GM18873 (cell line): Measurements from ENCODE around the gene KCNJ12.

Experiments
- ATAC-seq: cut with Tn5 transposase; IDR thresholded peaks from one replicate; pipeline ENCODE4 v1.9.1; 2021; ENCODE audit warnings: mild to moderate bottlenecking, moderate library complexity, moderate number of reproducible peaks; ENCODE audit not compliant: unreplicated experiment, low FRiP score

The KCNJ12 gene

DNA sequence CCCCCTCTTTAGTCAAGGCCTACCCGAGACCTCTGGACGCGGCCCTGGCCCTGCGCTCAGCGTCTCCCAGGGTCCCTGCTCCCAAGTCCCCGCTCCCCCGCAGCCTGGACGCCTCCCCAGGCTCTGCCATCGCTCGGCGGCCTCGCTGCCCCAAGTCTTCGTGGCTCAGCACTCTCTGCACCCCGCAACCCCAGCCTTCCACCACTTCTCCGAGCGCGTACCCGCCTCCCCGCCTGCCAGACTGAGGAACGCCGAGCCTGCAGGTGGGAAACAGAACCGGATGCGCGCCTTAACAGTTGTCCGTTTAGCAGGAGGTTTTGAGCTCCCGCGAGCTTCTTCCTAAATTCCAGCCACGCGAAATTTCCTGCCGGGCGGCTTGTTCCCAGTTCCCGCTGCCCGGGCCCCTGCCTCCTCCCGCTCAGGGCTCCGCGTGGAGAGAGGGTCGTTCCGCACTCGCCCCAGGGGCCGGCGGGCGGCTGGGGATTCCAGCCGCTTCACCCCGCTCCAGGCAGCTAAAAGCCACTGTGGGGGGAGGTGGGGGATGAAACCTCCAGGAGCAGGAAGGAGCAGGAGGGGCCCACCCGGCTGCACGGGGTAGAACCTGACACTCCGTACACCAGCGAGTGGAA is 87.7 kb downstream of the KCNJ12 start:
- no peak for ATAC-seq

DNA sequence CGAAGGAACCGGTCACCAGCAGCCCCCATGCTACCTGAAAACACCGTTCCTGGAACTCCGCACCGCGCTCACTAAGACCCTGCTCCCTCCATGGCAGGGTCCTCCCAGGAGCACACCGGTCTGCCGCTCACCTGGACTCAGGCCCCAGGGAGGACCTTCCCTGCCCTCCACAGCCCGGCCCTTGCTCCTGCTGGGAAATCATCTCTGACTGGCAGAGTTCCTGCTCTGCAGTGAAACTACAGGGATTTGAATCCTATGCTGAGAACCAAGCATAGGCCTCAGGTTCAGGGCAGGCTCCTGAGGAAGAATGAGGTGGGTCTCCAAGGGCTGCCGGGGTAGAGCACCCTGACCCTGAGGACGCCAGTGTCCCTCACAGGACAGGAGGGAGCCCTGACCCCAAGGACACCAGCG is 88.5 kb downstream of the KCNJ12 start:
- ATAC-seq = no peak

DNA sequence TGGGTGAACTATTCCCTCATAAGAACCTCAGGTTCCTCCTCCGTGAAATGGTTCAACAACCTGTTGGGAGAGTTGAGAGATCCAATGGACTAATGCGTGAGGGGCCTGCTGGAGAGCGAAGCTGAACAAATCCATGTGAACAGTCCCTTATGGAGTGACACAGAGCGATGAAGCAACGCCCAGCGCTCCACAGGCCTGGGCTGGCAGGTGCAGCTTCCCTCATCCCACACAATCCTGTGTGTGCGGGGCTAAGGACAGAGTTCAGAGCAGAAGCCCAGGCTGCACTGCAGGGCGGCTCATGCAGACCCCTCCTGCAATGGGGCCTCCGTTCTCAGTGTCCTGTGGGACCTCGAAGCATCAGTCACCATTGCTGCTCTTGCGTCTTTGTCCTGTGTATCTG is 90.4 kb downstream of the KCNJ12 start:
- ATAC-seq = no peak

DNA sequence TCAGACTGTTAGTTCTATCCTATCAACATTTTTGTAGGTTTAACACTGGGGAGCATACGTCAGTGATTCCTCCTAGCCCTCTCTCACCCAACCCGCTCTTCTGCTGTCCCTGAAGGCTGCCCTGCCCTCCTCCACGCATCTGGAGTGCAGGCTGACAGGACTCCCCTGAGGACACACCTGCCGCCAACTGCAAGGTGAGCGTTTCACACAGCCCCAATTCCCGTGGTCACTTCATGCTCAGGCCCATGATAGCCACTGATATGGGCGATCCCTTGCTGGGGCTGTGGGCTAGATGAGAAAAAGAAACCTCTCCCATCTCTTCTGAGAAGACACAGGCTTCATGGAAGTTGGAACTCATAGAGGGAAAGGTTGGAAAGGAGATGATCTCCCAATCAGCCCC is 91.0 kb downstream of the KCNJ12 start:
- ATAC-seq = no peak

DNA sequence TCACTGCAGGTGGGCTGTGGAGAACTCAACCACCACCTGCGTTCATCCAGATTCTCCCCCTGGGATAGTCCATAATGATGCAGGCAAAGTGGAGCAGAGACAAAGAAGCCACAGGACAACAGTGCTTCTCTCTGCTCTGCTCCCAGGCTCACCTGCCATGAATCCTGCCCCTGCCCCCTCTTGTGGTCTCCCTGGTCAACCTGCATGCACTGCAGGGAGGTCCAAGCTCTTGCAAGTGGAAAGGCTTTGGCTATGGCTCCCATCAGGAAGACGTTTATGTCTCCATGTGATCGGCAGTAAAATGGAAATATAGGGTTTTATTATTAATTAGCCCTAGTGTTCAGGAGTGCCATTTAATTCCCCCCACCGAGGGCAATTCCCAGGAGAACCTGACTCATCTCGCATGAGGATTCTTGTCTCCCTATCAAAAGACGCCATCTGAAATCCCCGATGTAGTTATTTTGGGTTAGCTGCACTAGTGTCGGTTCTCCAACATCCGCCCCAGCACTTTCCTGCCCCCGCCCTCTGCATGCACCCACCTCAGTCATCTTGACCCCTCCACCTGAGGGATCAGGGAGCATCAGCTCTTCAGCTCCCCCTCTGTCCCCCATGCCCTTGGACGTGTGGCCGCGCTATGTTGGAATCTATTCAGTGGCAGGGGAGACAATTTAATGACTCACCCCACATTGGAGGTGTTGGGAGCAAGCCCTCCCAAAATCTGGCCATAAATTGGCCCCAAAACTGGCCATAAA is 91.8 kb downstream of the KCNJ12 start:
- no peak for ATAC-seq
